CD4-positive, alpha-beta memory T cell (primary cell): Measurements from ENCODE around the gene TPRKB. TPM values are rescaled to one million over a fixed set of nuclear protein-coding genes. Genes with fewer than 3 reads are reported as not detected.
"Not testable (repeated sequence)": the region's sequence is repeated elsewhere in the genome, so short reads cannot be mapped to it uniquely, and the experiment has no call there.

ENCODE experiments used
- CTCF ChIA-PET: fragments of 350-600 bp; sonication (Branson Sonifier 250); formaldehyde crosslinking; loops from one replicate; lab custom pipeline; 2021; ENCODE audit warnings: inconsistent platforms; ENCODE audit not compliant: partially characterized antibody; lab: Charles Lee
- POLR2A ChIA-PET: fragments of 350-600 bp; sonication (Branson Sonifier 250); formaldehyde crosslinking; loops from one replicate; lab custom pipeline; 2021; ENCODE audit not compliant: partially characterized antibody; lab: Charles Lee
- DNase-seq, 5 donors: peaks; one replicate each; pipeline versions ENCODE4 v3.0.0 to v3.0.0-alpha.2; 2020 to 2022; ENCODE audit warnings: mixed read lengths in 1 of 5
- H3K27ac ChIP-seq: one replicate; pipeline ENCODE4 v1.7.0; 2013; ENCODE audit warnings: low read depth, low read length
- H3K27me3 ChIP-seq: 2 replicates; pipeline ENCODE4 v1.7.0; 2013; ENCODE audit warnings: mild to moderate bottlenecking, low read length, moderate library complexity; ENCODE audit not compliant: insufficient read depth
- H3K36me3 ChIP-seq: 2 replicates; pipeline ENCODE4 v1.7.0; 2013; ENCODE audit warnings: mild to moderate bottlenecking, low read length, moderate library complexity; ENCODE audit not compliant: insufficient read depth
- H3K4me1 ChIP-seq: 2 replicates; pipeline ENCODE4 v1.7.0; 2013; ENCODE audit warnings: mild to moderate bottlenecking, low read length, moderate library complexity; ENCODE audit not compliant: insufficient read depth
- H3K4me3 ChIP-seq, 2 donors: one replicate each; pipeline ENCODE4 v1.7.0; 2013; ENCODE audit warnings: low read length in 2 of 2, mild to moderate bottlenecking in 1 of 2
- H3K9me3 ChIP-seq, 2 donors: one replicate each; pipeline ENCODE4 v1.7.0; 2013; ENCODE audit warnings: low read length in 2 of 2, control low read depth in 1 of 2; ENCODE audit not compliant: control insufficient read depth in 1 of 2
- H3K27ac Mint-ChIP-seq, 7 donors: one replicate each; pipeline ENCODE4 v1.8.0; 2020 to 2021; ENCODE audit warnings: mixed read lengths in 7 of 7, mild to moderate bottlenecking in 6 of 7, inconsistent platforms in 3 of 7, moderate library complexity in 3 of 7
- H3K27me3 Mint-ChIP-seq, 2 donors: one replicate each; pipeline ENCODE4 v1.8.0; 2020 to 2021; ENCODE audit warnings: mixed read lengths in 2 of 2
- H3K36me3 Mint-ChIP-seq, 2 donors: one replicate each; pipeline ENCODE4 v1.8.0; 2020 to 2021; ENCODE audit warnings: mixed read lengths in 2 of 2, inconsistent platforms in 1 of 2, mild to moderate bottlenecking in 1 of 2
- H3K4me1 Mint-ChIP-seq, 4 donors: one replicate each; pipeline ENCODE4 v1.8.0; 2020 to 2021; ENCODE audit warnings: mixed read lengths in 4 of 4, mild to moderate bottlenecking in 1 of 4
- H3K4me3 Mint-ChIP-seq, 8 donors: one replicate each; pipeline ENCODE4 v1.8.0; 2020 to 2021; ENCODE audit warnings: mixed read lengths in 8 of 8, mild to moderate bottlenecking in 7 of 8, moderate library complexity in 6 of 8, inconsistent platforms in 3 of 8
- H3K9me3 Mint-ChIP-seq, 8 donors: one replicate each; pipeline ENCODE4 v1.8.0; 2020 to 2021; ENCODE audit warnings: mixed read lengths in 8 of 8, mild to moderate bottlenecking in 5 of 8, inconsistent platforms in 3 of 8, moderate library complexity in 1 of 8
- intact Hi-C: fragments of 100-400 bp; cut with micrococcal nuclease; formaldehyde crosslinking; loops from one replicate; pipeline ENCODE4 v1.15.1; 2023
- polyA plus RNA-seq, 2 donors: library from polyadenylated mRNA; unstranded; fragments of 300-500 nt; fragmentation: Illumina TruSeq; gene quantifications; one replicate each; pipeline ENCODE4 v1.2.3, GENCODE V29; 2021
- total RNA-seq, 2 experiments: library from RNA; stranded (reverse); gene quantifications; one replicate each; pipeline ENCODE4 v1.2.3, GENCODE V29; 2021

Gene TPRKB
- total and polyA plus RNA-seq, 4 experiments from 2014 or later, result 31.7 to 74.4 (median 48.7) TPM

DNA sequence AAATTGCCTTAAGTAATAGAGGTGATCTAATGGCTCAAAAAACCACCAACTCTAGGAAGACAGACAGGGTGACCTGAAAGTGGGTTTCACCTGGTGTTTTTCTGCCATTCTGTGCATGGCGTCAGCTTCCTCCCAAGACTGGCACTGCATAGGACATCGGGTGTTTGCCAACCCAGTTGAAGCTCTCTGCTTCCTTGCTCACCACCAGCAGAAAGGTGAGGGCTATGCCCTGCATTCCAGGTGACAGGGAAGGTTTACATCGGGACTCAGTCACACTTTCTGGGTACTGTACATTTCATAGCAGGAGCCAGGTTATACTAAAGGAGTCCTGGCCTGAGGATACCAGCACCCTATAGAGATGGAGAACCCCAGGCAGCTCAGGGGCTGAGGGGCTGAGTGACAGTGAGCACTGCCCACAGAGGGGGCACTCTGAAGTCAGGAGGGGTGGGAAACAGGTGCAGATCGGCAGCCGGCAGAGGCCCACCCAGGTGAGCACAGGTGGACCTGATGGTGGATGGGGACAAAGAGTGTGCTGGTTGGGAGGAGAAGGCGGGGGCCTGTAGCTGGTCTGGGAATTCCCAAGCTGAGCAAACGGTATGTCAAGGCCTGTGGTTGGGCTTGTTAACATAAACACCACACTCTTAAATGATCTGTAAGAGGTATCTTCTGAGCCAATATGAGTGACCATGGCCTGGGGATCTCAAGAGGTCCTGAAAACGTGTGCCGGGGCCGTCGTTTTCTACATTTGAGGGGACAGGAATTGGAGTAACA is 18.1 kb downstream of the TPRKB start:
- H3K36me3 Mint-ChIP-seq, result peaks cover 6 to 9% of the 10 kb centered on the region in 2 donors
- ChIA-PET POLR2A (no interaction called here), CTCF (no interaction called here)
- H3K27ac Mint-ChIP-seq, result no peak overlapping the region
- peak overlapping the region in 1 of 8 donors; percentile 30 for H3K4me3 Mint-ChIP-seq
- H3K9me3 ChIP-seq, result no peaks in the 10 kb centered on the region
- H3K4me1 Mint-ChIP-seq, result peaks cover 0 to 4% (median 0%) of the 10 kb centered on the region in 4 donors
- no peak overlapping the region for H3K27ac ChIP-seq
- peaks cover 0 to 14% (median 10%) of the 10 kb centered on the region in 8 donors for H3K9me3 Mint-ChIP-seq
- no peaks in the 10 kb centered on the region for H3K4me1 ChIP-seq
- no peak overlapping the region for H3K4me3 ChIP-seq
- H3K36me3 ChIP-seq, result no peaks in the 10 kb centered on the region
- DNase-seq, result no peak
- no peaks in the 10 kb centered on the region for H3K27me3 ChIP-seq
- H3K27me3 Mint-ChIP-seq, result peaks cover 6 to 9% of the 10 kb centered on the region in 2 donors
- intact Hi-C loops, result no loop called here

DNA sequence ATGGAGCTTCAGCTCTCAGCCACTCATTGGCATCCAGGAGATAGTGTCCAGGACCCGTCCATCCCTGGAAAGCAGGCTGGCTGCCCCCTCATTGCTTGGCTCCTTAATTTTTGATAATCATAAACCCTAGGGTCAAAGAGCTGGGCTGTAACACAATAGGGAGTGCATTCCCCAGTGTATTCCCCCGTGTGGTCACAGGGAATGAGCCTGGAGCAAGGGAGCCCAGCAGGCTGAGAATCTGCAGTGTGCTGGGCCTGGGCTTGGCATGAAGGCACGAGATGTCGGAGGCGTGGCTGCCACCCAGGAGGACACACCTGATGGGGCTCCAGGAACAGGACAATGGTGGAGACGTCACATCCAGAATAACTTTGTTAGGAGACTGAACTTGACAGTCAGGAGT is 18.7 kb downstream of the TPRKB start:
- Mint-ChIP-seq H3K9me3 (peaks cover 4 to 20% (median 16%) of the 10 kb centered on the region in 8 donors), H3K27me3 (peaks cover 10 to 13% of the 10 kb centered on the region in 2 donors), H3K36me3 (peaks cover 5 to 9% of the 10 kb centered on the region in 2 donors), H3K4me1 (peaks cover 0 to 4% (median 0%) of the 10 kb centered on the region in 4 donors), H3K27ac (peak overlapping the region in 1 of 7 donors; percentile 75), H3K4me3 (no peak overlapping the region)
- ChIA-PET POLR2A (no interaction called here), CTCF (no interaction called here)
- Histone ChIP-seq H3K9me3 (no peaks in the 10 kb centered on the region), H3K4me1 (no peaks in the 10 kb centered on the region), H3K36me3 (no peaks in the 10 kb centered on the region), H3K27ac (no peak overlapping the region), H3K27me3 (no peaks in the 10 kb centered on the region), H3K4me3 (no peak overlapping the region)
- DNase-seq, result no peak
- intact Hi-C loops, result no loop called here

DNA sequence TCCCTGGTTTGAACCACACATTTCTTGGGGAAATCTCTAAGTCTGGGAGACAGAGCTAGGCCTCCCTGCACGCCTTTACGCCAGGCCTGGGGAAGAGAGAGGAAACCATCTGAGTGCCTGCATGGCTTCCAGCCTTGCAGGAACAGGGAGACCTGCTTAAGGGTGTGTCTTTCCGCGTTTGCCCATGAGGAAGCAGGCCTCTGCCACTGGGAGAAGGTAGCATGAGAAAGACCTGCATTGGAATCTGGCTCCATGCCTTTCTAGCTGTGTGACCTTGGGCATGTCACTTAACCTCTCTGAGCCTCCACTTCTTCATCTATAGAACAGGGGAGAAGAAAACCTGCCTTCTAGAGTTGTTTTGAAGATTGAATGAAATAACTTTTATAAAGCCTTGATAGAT is 19.4 kb downstream of the TPRKB start:
- H3K36me3 Mint-ChIP-seq, H3K4me1 Mint-ChIP-seq, H3K4me1 ChIP-seq, H3K27ac ChIP-seq, DNase-seq, H3K36me3 ChIP-seq, H3K4me3 ChIP-seq, H3K27me3 ChIP-seq, POLR2A ChIA-PET, H3K9me3 ChIP-seq, intact Hi-C loops, H3K4me3 Mint-ChIP-seq, CTCF ChIA-PET, H3K27ac Mint-ChIP-seq: not testable (repeated sequence)
- H3K9me3 Mint-ChIP-seq, result peaks cover 4 to 25% (median 17%) of the 10 kb centered on the region in 8 donors
- peaks cover 10 to 13% of the 10 kb centered on the region in 2 donors for H3K27me3 Mint-ChIP-seq

DNA sequence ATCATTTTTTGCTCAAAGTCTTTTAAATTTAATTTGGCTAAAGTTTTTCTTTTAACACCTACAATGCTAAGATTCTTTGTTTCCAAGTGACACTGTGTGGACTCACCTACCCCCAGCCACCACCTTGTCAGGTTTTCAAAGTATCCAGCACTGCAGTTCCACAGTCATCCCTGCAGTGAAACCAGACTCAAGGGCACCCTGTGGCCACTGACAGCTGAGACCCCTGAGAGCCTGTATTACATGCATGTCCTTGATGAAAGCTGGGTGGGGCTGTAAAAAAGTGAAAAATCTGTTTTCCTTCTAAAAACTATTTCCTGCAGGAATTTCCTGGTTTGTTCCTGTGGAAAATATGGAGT is 19.9 kb downstream of the TPRKB start:
- peaks cover 4 to 28% (median 17%) of the 10 kb centered on the region in 8 donors for H3K9me3 Mint-ChIP-seq
- intact Hi-C loops, result no loop called here
- no peaks in the 10 kb centered on the region for H3K36me3 ChIP-seq
- no peak for DNase-seq
- no peak overlapping the region for H3K4me3 Mint-ChIP-seq
- ChIA-PET POLR2A (no interaction called here), CTCF (no interaction called here)
- H3K36me3 Mint-ChIP-seq, result peaks cover 4 to 6% of the 10 kb centered on the region in 2 donors
- H3K27ac Mint-ChIP-seq, result no peak overlapping the region
- peaks cover 0 to 4% (median 0%) of the 10 kb centered on the region in 4 donors for H3K4me1 Mint-ChIP-seq
- H3K27ac ChIP-seq, result no peak overlapping the region
- peaks cover 10 to 13% of the 10 kb centered on the region in 2 donors for H3K27me3 Mint-ChIP-seq
- H3K9me3 ChIP-seq, result no peaks in the 10 kb centered on the region
- H3K4me1 ChIP-seq, result no peaks in the 10 kb centered on the region
- H3K4me3 ChIP-seq, result no peak overlapping the region
- H3K27me3 ChIP-seq, result no peaks in the 10 kb centered on the region

DNA sequence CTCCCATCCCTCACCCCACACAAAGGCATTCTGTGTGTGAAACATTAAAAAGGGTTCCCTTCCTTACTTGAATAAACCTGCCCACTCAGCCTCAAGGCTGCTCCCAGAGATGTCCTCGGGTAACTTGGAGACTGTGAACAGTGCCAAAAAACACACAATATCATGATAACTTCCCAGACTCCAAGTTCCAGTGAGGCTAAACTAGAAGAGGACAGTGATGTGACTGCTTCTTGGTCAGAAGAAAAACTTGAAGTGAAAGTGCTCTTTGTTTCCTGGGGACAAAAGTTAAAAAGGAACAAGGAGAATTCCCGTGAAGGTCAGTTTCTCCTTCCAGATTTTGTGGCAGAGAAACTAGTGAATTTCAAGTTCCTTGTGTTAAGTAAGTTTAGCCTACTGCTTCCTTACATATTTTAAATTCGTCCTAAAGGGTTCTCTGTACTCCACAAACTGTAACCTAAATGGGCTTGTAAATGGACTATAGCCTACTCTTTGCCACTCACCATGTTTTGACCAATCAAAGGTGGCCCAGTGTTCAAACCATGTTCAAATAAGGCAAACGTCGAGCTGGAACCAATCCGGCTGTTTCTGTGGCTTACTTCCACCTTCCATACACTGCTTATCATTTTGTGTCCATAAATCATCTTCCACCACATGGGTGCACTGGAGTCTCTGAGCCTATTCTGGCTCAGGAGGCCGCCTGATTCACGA is 20.4 kb downstream of the TPRKB start:
- DNase-seq, result no peak
- Histone ChIP-seq H3K4me1 (no peaks in the 10 kb centered on the region), H3K4me3 (no peak overlapping the region), H3K27me3 (no peaks in the 10 kb centered on the region), H3K36me3 (no peaks in the 10 kb centered on the region), H3K9me3 (no peaks in the 10 kb centered on the region), H3K27ac (no peak overlapping the region)
- Mint-ChIP-seq H3K4me3 (no peak overlapping the region), H3K27ac (no peak overlapping the region), H3K27me3 (peaks cover 10 to 13% of the 10 kb centered on the region in 2 donors), H3K9me3 (peaks cover 4 to 30% (median 18%) of the 10 kb centered on the region in 8 donors), H3K4me1 (peaks cover 0 to 4% (median 0%) of the 10 kb centered on the region in 4 donors), H3K36me3 (peaks cover 4 to 6% of the 10 kb centered on the region in 2 donors)
- POLR2A ChIA-PET, result no interaction called here
- intact Hi-C loops, result no loop called here
- CTCF ChIA-PET, result no interaction called here

DNA sequence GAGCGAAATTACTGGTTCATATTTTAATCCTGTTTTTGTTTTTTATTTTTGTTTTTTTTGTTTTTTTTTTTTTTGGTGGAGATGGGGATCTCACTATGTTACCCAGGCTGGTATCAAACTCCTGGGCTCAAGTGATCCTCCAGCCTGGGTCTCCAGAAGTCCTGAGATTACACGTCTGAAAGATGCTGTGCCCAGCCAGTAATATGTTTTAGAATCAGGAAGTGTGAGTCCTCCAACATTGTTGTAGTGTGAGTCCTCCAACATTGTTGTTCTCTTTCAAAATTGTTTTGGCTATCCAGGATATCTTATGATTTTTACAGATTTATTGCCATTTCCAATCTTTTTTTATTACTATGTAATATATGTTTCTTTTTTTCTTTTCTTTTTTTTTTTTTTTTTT is 23.1 kb downstream of the TPRKB start:
- ChIA-PET CTCF (no interaction called here), POLR2A (no interaction called here)
- Histone ChIP-seq H3K36me3 (no peaks in the 10 kb centered on the region), H3K27ac (no peak overlapping the region), H3K9me3 (no peaks in the 10 kb centered on the region), H3K4me3 (no peak overlapping the region), H3K4me1 (no peaks in the 10 kb centered on the region), H3K27me3 (no peaks in the 10 kb centered on the region)
- Mint-ChIP-seq H3K4me1 (peaks cover 0 to 4% (median 0%) of the 10 kb centered on the region in 4 donors), H3K27ac (no peak overlapping the region), H3K4me3 (no peak overlapping the region), H3K9me3 (peaks cover 6 to 37% (median 21%) of the 10 kb centered on the region in 8 donors), H3K36me3 (peaks cover 4 to 6% of the 10 kb centered on the region in 2 donors), H3K27me3 (peaks cover 13 to 16% of the 10 kb centered on the region in 2 donors)
- intact Hi-C loops, result no loop called here
- no peak for DNase-seq

DNA sequence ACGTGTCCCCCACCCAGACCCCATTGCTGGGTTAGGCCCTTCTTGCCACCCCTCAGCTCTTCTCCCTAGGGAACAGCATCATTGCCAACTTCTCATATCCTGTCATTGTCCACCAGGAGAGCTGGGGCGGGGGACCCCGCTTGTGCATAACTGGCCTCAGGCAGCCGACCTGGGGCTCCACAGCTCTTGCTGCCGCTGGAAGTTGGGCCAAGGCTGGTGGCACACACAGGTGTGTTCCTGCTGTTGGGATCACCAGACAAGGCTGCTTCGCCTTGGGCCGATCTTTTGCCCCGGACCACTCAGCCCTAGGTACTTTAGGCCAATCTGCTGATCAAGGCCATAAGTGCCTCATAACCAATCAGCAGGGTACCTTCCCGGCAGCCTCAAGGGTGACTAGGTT is 28.6 kb downstream of the TPRKB start:
- Histone ChIP-seq H3K4me1 (no peaks in the 10 kb centered on the region), H3K4me3 (no peak overlapping the region), H3K27ac (no peak overlapping the region), H3K27me3 (no peaks in the 10 kb centered on the region), H3K9me3 (no peaks in the 10 kb centered on the region), H3K36me3 (no peaks in the 10 kb centered on the region)
- H3K4me1 Mint-ChIP-seq, result no peaks in the 10 kb centered on the region
- no peak overlapping the region for H3K27ac Mint-ChIP-seq
- no peaks in the 10 kb centered on the region for H3K36me3 Mint-ChIP-seq
- intact Hi-C loops, result no loop called here
- CTCF ChIA-PET, result no interaction called here
- POLR2A ChIA-PET, result no interaction called here
- H3K4me3 Mint-ChIP-seq, result no peak overlapping the region
- no peak for DNase-seq
- H3K27me3 Mint-ChIP-seq, result peaks cover 11 to 14% of the 10 kb centered on the region in 2 donors
- peaks cover under 1 to 21% (median 7%) of the 10 kb centered on the region in 8 donors for H3K9me3 Mint-ChIP-seq
